ENCODE measurements around the gene IGF1R. TPM values are rescaled to one million over a fixed set of nuclear protein-coding genes. Genes with fewer than 3 reads are reported as not detected.

Gene IGF1R
- total RNA-seq, 2 donors from 2014 or later = 32.1 to 64.1 TPM

DNA sequence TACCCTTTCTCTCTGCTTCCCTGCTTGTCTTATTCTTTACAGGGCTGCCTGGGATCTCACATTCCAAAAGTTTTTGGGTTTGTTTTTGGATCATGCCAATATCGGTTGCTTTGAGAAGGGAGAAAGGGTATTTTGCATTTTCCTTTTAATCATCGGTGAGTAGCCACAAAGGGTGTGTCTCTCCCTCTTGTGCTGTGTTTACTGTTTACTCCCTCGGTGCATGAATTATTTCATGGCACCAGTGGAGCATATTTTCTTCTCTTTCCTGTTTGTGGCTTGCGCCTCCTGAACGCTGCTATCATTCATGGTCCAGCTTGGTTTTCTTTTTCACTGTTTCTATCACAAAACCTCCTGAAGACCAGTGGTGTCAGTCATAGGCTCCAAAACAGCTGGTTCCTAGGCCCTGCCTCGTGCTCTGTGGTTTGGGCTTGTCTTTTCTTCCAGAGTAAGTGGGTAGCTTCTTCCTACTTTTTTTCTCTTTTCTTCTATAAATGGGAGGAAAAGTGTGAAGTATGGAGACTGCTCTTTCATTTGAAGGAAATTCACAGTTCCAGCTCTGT is 54.9 kb downstream of the IGF1R start:
- TF ChIP-seq, protein P1, sequence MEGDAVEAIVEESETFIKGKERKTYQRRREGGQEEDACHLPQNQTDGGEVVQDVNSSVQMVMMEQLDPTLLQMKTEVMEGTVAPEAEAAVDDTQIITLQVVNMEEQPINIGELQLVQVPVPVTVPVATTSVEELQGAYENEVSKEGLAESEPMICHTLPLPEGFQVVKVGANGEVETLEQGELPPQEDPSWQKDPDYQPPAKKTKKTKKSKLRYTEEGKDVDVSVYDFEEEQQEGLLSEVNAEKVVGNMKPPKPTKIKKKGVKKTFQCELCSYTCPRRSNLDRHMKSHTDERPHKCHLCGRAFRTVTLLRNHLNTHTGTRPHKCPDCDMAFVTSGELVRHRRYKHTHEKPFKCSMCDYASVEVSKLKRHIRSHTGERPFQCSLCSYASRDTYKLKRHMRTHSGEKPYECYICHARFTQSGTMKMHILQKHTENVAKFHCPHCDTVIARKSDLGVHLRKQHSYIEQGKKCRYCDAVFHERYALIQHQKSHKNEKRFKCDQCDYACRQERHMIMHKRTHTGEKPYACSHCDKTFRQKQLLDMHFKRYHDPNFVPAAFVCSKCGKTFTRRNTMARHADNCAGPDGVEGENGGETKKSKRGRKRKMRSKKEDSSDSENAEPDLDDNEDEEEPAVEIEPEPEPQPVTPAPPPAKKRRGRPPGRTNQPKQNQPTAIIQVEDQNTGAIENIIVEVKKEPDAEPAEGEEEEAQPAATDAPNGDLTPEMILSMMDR (IDR thresholded peaks at IDR 0.05) = no peak

DNA sequence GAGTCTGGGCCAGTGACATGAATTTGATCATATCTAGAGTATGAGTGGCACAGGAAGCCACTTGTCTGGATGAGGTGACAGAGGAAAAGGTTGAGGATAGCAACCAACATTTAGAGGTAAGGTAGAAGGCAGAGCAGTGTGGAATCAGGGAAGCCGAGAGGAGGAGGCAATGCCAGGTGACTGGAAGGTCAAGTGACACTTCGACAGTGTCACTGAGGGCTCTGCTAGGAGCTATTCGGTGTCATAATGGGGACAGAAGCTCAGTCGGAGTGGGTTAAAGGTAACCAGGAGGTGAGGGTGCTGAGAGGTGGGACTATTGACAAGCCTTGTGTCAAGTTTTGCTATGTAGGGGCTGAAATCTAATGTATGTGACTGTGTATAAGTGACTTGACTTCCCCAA is 56.7 kb downstream of the IGF1R start:
- TF ChIP-seq, protein P1 (IDR thresholded peaks at IDR 0.05) = no peak
- peak overlapping the region in 1 of 2 donors; percentile 15 for H3K27ac ChIP-seq

More for the DNA sequence above, 54.9 kb downstream of the IGF1R start:
- Histone ChIP-seq H3K27me3 (no peaks in the 10 kb centered on the region), H3K27ac (no peak overlapping the region), H3K4me3 (no peak overlapping the region), H3K36me3 (peaks cover 6% of the 10 kb centered on the region), H3K9me3 (no peaks in the 10 kb centered on the region), H3K4me1 (peaks cover 0 to 65% of the 10 kb centered on the region in 2 donors)
- no peak for DNase-seq (ENCODE audit: low spot score)

DNA sequence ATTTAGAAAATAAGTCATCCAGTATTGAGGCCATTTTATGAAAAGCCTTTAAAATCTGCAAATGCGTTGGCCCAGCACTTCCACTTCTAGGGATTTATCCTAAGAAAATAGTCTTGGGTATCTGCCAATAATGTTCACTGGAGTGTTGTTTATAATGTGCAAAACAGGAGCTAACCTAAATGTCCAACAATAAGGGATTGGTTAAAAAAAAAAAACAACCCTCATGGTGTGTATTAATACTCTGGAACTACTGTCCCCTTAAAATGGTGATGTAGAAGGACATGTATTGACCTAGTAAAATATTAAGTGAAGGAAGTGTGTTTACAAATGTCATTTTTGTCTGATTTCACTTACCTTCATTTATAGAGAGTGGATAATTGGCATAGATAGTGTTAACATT is 58.0 kb downstream of the IGF1R start:
- Histone ChIP-seq H3K4me1 (peaks cover 0 to 52% of the 10 kb centered on the region in 2 donors), H3K36me3 (peaks cover 8% of the 10 kb centered on the region), H3K27ac (no peak overlapping the region), H3K27me3 (no peaks in the 10 kb centered on the region), H3K9me3 (no peaks in the 10 kb centered on the region), H3K4me3 (no peak overlapping the region)
- TF ChIP-seq, protein P1 (IDR thresholded peaks at IDR 0.05) = no peak
- no peak for DNase-seq (ENCODE audit: low spot score)

More for the DNA sequence above, 56.7 kb downstream of the IGF1R start:
- Histone ChIP-seq H3K27me3 (no peaks in the 10 kb centered on the region), H3K9me3 (no peaks in the 10 kb centered on the region), H3K4me1 (peaks cover 0 to 60% of the 10 kb centered on the region in 2 donors), H3K36me3 (peaks cover 6% of the 10 kb centered on the region), H3K4me3 (no peak overlapping the region)
- DNase-seq (ENCODE audit: low spot score) = no peak

DNA sequence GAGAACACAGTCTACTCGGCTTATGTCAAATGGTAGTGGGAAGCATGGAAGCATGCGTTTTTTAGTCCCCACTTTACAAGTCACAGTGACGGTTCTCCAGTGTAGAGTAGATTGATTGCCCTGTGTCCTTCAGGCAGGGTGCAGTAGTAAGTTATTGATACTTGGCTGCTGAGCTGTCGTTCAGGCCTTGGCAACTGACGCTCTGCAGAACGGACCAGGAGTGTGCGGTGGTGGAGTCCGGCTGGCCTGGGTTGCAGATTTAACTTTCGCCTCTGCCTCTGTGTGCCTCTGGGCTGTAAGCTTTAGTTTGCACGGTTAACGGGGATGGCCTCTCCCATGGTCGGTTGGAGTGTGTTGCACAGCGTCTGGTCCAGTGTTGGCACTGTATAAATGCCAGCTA is 58.6 kb downstream of the IGF1R start:
- H3K4me1 ChIP-seq = peaks cover 0 to 52% of the 10 kb centered on the region in 2 donors
- no peak for DNase-seq (ENCODE audit: low spot score)

DNA sequence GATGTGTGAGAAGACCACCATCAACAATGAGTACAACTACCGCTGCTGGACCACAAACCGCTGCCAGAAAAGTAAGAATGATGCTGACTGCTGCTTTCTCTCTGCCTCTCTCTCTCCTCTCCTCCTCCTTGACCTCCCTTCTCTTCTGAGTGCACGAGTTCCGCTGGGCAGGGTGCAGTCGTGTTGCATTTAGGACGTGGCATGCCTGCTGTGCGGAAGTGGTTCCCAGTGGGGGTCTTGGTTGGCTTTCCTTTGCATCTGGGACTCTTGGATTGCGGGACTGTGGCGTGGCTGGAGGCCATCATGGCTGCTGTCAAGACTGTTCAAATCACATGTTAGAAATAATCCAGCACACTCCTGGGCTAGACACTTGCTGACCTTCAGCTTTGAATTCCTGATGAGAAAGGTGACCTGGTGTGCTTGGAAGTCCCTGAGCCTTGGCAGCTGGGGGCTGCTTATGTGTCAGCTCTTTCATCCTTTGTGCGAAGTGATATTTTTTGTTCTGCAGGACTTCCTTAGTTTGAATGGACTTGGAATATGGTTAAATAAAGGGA is 59.8 kb downstream of the IGF1R start:
- Histone ChIP-seq H3K9me3 (no peaks in the 10 kb centered on the region), H3K4me3 (no peak overlapping the region), H3K27ac (no peak overlapping the region), H3K27me3 (no peaks in the 10 kb centered on the region), H3K4me1 (peaks cover 0 to 51% of the 10 kb centered on the region in 2 donors), H3K36me3 (peaks cover 14% of the 10 kb centered on the region)
- TF ChIP-seq, protein P1 (IDR thresholded peaks at IDR 0.05) = no peak
- no peak for DNase-seq (ENCODE audit: low spot score)

More for the DNA sequence above, 58.6 kb downstream of the IGF1R start:
- Histone ChIP-seq H3K27ac (no peak overlapping the region), H3K9me3 (no peaks in the 10 kb centered on the region), H3K36me3 (peaks cover 14% of the 10 kb centered on the region), H3K27me3 (no peaks in the 10 kb centered on the region), H3K4me3 (no peak overlapping the region)
- TF ChIP-seq, protein P1 (IDR thresholded peaks at IDR 0.05) = no peak

Data from right atrium auricular region (tissue), 2 donors.